LNCAP (cell line): ENCODE data around the gene MRPS25.

ENCODE experiments used
- TF ChIP-seq, protein P1 (sequence below): fragments of 450-650 bp; IDR thresholded peaks from 2 replicates; pipeline ENCODE4 v1.5.1; 2017; ENCODE audit warnings: mild to moderate bottlenecking

MRPS25 gene

DNA sequence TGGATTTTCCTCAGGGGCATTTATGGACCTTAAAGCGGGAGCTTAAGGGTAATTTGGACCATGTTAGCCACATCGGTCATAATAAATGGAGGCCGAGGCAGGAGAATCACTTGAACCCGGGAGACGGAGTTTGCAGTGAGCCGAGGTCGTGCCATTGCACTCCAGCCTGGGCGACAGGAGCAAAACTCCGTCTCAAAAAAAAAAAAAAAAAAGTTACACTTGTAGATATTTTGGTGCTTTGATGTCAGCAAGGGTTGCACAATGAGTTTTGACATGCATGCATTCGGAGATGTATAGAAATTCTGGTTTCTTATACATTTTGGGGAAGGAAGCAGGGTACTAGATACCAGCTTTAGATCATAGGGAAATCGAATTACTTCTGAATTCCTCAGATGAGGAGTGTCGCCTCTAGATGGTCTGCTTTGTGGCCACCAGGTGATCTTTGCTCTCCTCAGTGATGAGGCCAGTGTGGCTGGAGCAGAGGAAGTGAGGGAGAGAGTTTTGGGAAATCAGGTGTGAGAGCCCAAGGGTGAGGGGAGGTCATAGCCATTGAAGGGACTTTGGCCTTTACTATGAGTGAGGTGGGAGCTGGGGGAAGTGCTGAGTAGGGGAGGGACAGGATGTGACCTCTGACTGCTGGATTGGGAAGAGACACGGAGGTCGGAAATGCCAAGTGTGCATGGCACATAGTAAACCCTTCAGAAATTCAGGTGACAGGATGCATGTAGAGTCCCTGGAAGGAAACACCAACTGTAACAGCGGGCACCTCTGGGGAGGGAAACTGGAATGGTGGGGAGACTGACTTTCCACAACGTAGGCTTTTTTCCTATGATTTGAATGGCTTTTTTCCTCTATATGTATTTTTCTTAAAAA lies 42.2 kb upstream of the MRPS25 start:
- TF ChIP-seq, protein P1, sequence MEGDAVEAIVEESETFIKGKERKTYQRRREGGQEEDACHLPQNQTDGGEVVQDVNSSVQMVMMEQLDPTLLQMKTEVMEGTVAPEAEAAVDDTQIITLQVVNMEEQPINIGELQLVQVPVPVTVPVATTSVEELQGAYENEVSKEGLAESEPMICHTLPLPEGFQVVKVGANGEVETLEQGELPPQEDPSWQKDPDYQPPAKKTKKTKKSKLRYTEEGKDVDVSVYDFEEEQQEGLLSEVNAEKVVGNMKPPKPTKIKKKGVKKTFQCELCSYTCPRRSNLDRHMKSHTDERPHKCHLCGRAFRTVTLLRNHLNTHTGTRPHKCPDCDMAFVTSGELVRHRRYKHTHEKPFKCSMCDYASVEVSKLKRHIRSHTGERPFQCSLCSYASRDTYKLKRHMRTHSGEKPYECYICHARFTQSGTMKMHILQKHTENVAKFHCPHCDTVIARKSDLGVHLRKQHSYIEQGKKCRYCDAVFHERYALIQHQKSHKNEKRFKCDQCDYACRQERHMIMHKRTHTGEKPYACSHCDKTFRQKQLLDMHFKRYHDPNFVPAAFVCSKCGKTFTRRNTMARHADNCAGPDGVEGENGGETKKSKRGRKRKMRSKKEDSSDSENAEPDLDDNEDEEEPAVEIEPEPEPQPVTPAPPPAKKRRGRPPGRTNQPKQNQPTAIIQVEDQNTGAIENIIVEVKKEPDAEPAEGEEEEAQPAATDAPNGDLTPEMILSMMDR, result no peak

DNA sequence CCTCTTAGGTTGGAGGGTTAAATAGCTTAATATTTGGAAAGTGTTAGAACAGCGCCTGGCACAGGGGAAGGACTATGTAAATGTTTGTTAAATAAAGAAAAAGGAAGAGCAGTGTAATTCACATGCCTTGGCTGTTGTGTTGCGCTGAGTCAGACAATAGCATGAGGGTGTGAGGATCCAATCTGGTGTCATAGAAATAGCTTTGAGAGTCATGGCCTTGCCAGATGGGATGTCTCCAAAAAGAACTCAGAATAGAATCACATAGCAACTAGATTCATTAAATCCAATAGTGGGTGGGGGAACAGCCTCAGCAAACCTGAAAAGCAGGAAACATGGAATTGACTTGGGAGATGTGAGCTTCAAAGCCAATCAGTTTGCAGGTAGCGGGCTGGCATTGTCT lies 37.7 kb upstream of the MRPS25 start:
- TF ChIP-seq, protein P1, result no peak

DNA sequence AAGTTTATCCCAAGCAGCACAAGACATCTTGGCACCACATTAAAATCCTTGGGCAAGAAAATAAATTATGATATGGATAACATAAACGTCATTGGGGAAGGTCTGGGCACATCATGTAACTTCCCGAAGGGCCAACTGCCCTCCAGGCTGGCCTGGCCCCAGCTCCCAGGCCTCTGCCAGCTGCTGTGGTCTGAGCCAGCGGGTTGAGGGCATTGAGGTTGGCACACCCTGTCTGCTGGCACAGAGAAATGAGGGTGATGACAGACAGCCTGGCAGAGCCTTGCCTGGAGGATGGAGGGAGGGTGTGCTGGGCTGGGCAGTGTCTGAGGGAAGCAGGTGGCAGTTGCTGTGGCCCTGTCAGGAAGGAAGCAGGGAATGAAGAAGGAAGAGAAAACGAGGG lies 37.1 kb upstream of the MRPS25 start:
- TF ChIP-seq, protein P1, result no peak

DNA sequence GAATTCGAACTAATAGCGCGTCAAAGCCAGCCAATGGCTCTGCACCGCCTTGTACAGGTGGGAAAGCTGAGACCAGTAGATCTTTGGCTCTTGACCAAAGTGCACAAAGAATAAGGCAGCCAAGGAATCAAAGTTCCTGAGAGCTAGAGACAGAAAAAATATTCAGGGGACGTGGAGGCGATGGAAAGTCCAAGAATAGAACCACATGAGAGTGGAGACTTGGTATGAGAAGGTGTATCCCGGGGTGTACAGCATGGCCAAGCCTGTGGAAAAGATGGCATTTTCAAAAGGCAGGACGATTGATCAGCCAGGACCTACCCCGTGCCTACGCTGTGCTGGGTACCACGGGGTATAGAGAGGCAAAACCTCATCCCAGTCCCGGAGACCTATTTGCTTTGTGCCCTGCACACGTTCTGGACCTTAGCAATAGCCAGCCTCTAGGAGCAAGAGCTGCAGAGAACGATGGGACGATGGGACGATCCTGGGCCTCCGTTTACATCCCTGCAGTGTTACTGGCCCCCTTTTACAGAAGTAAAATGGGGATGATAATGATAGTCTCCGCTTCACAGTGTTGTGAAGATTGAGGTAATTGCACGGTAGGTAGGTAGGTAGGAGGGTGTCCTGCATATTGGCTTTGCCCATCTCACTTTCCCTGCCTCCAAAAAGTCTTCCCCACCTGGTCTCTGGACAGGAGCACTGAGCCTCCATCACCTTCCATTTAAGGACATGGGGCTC lies 34.4 kb upstream of the MRPS25 start:
- TF ChIP-seq, protein P1, result no peak

DNA sequence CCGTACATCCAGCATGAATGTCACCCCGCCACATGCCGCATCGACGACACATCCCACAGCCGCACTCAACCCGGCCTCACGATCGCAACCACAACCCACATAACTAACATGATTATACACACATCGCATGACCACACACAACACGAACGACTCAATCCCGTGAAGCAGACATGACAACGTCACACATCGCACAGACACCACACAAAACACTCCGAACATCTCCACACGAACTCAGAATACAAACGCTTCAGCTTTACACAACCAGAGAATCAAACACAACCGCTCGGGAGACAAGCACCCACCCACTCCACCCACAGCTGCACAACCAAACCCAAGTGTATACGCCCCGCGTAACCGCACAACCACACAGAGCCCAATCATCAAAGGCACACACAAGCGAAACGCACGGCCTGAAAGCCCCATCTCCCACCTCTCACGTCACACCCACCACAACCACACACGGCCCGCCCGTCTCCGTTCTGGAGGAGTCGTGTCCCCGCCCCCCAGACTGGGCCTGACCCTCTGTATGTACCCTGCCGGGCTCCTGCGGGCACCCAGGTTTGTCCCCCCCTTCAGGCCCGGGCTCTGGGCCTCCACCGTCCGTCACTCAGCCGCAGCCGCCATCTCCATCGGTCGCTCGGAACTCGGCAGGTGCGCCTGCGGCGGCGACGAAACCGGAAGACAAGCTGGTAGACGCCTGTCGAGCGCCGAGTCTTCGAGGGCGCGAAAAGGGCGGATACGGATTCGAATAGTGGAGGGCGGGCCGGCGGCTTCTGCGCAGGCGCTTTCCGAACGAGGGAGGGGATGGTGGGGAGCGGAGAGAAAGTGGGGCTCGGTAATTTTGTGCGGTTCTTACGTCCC lies 33.6 kb upstream of the MRPS25 start, which contains the start of gene RBSN:
TSS of gene RBSN (minus strand) at position 646 of the 861 bp plus-strand sequence. CDS start 3,028 bp downstream, outside the sequence.
- TF ChIP-seq, protein P1, result no peak

DNA sequence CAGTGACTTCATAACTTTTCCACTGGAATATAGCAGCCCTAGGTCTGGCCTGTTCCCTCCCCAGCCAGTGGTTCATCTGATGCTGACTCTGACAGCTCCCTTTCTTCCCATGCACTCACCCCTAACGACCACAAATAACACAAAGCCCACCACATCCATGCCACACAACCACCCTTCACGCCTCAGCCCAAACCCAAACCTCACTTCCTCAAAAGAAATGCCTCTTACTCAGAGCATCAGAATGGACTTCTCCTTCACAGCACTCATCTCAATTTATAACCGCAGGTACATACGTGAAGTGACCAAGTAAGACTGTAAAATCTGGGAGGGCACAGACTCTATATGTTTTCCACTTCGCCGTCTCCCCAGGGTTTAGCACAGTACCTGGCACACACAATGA lies 32.8 kb upstream of the MRPS25 start:
- TF ChIP-seq, protein P1, result no peak

DNA sequence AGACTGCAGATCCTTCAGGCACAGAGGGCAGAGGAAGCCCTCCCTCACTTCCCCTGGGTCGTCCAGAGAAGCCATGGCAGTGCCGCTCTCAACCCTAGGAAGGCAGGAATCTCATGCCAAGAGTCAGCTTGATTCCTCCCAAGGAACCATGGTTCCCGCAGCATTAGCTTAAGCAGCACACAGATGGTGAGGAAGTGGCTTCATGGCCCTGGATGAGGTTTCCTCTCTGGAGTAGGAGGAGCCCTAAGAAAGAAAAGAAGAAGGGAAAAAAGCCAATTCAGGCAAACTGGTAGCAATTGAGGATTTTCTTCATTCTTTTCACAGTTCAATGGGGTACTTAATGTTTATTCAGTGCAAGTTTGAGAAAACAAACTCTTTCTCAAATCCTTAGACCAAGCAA lies 30.9 kb upstream of the MRPS25 start:
- TF ChIP-seq, protein P1, result no peak
